NB4 (cell line): ENCODE measurements around the gene MYBL2.
A peak's percentile ranks its signal among the peaks of the same experiment; 100 is the strongest.

ENCODE experiments used
- DNase-seq: peaks from one replicate; pipeline ENCODE4 v3.0.0; 2010; ENCODE audit warnings: low read depth
- H3K4me3 ChIP-seq: one replicate; pipeline ENCODE4 v1.5.1; 2011; ENCODE audit warnings: mild to moderate bottlenecking, low read depth, low read length, moderate library complexity
- CTCF ChIP-seq: IDR thresholded peaks from one replicate; pipeline ENCODE4 v1.5.1; 2012; ENCODE audit warnings: low read depth, low read length
- MAX ChIP-seq: IDR thresholded peaks from 2 replicates; pipeline ENCODE4 v1.6.1; 2011; ENCODE audit warnings: low read depth, low read length
- MYC ChIP-seq: IDR thresholded peaks from 2 replicates; pipeline ENCODE4 v1.6.1; 2011; ENCODE audit warnings: low read depth, low read length
- POLR2A ChIP-seq: IDR thresholded peaks from 2 replicates; pipeline ENCODE4 v1.6.1; 2011; ENCODE audit warnings: mild to moderate bottlenecking; ENCODE audit not compliant: insufficient read length; ENCODE audit errors: extremely low read depth

Gene MYBL2

GRCh38 chr20:43731469-43731868 lies 64.6 kb downstream of the MYBL2 start:
- TF ChIP-seq MYC = no peak
- no peak for TF ChIP-seq POLR2A
- TF ChIP-seq CTCF = no peak
- no peak for TF ChIP-seq MAX
- no peak for DNase-seq
- H3K4me3 ChIP-seq = no peak overlapping the region

GRCh38 chr20:43731927-43732326 lies 65.0 kb downstream of the MYBL2 start:
- no peak for TF ChIP-seq MYC
- no peak for TF ChIP-seq CTCF
- TF ChIP-seq POLR2A = no peak
- no peak for TF ChIP-seq MAX
- no peak for DNase-seq

GRCh38 chr20:43736588-43737158 lies 69.8 kb downstream of the MYBL2 start:
- TF ChIP-seq POLR2A = no peak
- TF ChIP-seq CTCF = no peak
- no peak for TF ChIP-seq MYC
- TF ChIP-seq MAX = no peak
- peak; percentile 49 for DNase-seq
- no peak overlapping the region for H3K4me3 ChIP-seq

More at GRCh38 chr20:43731927-43732326, 65.0 kb downstream of the MYBL2 start:
- no peak overlapping the region for H3K4me3 ChIP-seq

GRCh38 chr20:43737925-43738324 lies 71.0 kb downstream of the MYBL2 start:
- no peak for DNase-seq
- no peak overlapping the region for H3K4me3 ChIP-seq
- TF ChIP-seq MYC (no peak), CTCF (no peak), MAX (no peak), POLR2A (no peak)

GRCh38 chr20:43739148-43739749 lies 72.3 kb downstream of the MYBL2 start:
- DNase-seq = no peak
- TF ChIP-seq CTCF = no peak
- TF ChIP-seq MAX = no peak
- TF ChIP-seq MYC = no peak
- no peak for TF ChIP-seq POLR2A

GRCh38 chr20:43740642-43741041 lies 73.7 kb downstream of the MYBL2 start:
- DNase-seq = no peak
- no peak for TF ChIP-seq MYC
- no peak for TF ChIP-seq POLR2A
- TF ChIP-seq CTCF = no peak
- TF ChIP-seq MAX = no peak

More at GRCh38 chr20:43739148-43739749, 72.3 kb downstream of the MYBL2 start:
- no peak overlapping the region for H3K4me3 ChIP-seq

More at GRCh38 chr20:43740642-43741041, 73.7 kb downstream of the MYBL2 start:
- no peak overlapping the region for H3K4me3 ChIP-seq
